NCI-H1092 treated with DMSO at 0.1 percent for 48 hours (cell line): ENCODE measurements around the gene SLC17A3.

ENCODE experiments used
- DNase-seq: peaks from one replicate; lab custom pipeline; 2025; lab: John Stamatoyannopoulos, UW

The SLC17A3 gene

DNA sequence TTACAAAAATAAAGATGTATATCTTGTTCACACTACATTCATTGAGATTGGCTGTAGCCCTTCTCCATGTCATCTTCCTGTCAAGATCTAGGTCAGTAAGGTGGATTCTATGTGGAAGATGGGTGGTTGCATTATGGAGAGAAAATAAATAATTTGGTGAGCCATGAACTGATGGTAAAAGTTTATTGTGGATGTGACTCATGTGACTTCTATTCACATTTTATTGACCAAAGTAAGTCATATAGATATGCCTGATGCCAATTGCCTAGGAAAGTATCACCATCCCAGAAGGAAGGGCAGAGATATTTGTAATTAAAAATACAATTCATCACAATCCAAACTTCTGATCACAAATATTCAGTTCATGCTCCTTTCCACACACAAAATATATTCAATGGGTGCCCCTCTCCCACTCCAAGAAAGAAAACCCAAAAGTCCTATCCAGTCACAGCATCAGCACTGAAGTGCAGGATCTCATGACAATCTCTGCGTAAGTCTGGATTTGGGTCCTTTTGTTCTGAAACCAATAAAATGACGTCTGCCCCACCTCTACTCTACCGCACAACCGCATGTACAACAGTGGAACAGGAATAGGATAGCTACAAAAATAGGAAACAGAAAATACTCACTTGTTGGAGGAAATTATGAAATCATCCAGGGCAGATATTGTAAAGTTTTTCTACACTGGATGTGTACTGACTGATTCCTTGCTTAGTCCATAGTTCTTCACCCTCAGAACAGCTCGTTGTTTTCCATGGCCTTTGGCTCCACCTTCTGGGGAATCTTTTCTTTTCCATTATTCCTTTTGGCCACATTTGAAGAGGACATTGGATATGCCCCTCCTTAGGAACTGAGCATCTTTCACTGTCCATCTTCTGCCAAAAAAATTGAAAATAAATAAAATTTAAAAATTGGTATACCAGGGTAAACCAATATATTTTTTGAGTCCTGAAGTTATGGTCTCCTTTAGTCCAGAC is 16.1 kb upstream of the SLC17A3 start:
- peak; percentile 48 for DNase-seq

DNA sequence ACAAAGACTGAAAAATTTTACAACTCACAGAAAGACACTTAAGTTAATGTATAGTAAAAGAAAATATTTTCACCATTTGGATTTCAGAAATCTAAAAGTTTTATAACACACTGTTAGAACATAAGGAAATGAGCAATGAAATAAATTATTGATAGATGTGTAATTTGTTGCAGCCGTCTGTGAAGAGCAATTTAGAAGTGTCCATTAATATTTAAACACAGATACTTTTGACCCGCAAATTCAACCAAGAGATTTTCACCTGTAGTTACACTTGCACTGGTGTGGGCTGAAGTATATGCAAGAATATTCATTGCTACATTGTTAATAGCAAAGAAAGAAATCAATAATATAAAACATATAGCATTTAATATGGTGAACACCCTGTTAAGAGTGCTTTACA is 14.6 kb upstream of the SLC17A3 start:
- no peak for DNase-seq

- no peak for DNase-seq
Observed at GRCh38 chr6:25886066-25886465, 12.0 kb upstream of the SLC17A3 start.

DNA sequence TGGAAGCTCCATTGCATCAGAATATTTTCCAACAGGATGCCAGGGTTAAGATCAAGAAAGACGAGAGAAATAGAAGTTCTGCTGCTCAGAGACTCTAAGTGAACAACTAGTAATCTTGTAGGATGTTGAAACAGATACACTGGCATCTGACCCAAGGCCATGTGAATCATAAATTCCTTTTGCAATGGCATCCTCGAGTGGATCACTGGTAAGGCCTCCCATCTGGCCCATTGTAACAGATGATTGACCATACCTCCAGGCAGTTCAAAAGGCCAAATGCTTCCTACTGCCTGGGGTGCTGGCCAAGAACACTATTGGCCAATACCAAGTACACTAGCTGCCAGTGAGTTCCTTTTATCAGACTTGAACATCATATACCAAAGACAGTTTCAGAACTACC is 9.9 kb upstream of the SLC17A3 start:
- DNase-seq = no peak

- no peak for DNase-seq
Observed at GRCh38 chr6:25883536-25883935, 9.5 kb upstream of the SLC17A3 start.

DNA sequence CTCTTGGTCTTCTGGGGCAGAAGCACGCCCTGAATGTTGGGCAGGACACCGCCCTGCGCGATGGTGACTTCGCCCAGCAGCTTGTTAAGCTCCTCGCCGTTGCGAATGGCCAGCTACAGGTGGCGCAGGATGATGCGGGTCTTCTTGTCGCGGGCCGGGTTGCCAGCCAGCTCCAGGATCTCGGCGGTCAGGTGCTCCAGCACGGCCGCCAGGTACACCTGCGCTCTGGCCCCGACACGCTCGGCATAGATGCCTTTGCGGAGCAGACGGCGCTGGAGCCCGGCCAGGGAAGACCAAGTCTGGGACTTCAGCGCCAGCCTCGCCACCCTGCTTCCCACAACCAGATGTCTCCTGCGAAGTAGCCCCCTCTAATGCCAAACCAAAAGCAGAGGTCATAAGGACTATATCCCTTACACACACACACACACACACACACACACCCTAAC is 8.0 kb upstream of the SLC17A3 start:
- DNase-seq = no peak

GRCh38 chr6:25880601-25881000 is 6.6 kb upstream of the SLC17A3 start:
- DNase-seq = no peak

DNA sequence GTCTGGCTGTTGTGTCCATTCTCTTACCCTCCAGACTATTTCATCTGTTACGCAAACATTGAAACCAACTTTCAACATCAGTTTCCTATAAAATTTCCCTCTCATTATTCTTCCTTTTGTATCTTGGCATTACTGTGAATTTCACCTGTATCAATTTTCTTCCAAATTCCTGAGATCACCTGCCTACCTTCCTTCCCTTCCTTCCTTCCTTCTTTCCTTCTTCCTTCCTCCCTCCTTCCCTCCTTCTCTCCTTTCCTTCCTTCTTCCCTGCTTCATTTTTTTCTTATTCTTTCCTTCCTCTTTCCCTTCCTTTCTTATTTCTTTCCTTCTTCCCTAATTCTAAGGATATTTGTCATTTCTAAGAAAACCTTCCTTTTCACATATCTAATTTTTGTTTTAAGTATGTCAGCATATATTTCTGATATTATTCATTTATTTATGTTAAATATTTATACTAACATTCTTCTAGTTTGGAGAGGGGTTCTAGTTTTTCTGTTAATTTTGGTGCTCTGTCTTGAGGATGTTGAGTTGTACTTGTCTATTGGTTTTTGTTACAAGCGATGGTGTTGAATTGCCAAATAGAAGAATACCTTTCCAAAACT is 4.8 kb upstream of the SLC17A3 start:
- no peak for DNase-seq

DNA sequence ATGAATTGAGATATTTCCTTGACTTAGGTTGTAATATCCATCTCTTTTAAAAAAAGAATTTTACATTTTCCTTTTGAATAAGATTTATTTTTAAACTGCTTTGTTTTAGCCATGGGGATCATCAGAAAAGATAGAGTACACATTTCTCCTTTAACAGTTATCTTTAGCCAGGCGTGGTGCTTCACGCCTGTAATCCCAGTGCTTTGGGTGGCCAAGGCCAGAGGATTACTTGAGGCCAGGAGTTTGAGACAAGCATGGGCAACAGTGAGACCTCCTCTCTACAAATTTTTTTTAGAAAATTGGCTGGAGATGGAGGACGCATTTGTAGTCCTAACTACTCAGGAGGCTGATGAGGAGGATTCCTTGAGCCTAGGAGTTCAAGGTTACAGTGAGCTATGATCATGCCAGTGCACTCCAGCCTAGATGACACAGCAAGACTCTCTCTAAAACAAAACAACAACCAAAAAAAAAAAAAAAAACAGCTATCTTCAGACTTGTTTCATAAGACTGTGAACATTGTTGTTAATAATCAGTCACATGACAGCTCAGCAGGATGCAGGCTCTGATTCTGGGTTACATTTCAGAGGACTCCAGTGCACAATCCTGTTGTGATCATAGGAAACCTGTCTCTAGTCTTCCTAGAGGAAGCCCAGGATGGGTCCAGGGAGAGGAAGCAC is 2.0 kb upstream of the SLC17A3 start:
- no peak for DNase-seq

DNA sequence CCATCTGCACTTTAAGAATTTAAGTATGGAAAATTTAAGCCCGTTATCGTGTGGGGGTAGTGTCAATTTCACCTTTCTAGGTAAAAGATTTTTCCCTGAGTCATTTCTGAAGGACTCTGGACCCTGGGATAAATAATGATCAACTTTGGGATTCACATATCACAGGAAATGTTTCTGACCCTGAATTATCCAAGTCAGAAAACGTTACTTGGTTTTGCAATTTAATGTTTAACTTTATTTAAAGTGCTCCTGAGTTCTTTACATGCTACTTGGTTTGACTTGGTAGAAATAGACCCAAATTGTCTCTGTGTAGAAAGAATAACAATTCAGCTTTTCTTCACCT is 1.5 kb upstream of the SLC17A3 start:
- no peak for DNase-seq

GRCh38 chr6:25874822-25875562 is 949 bp upstream of the SLC17A3 start:
- DNase-seq = no peak

DNA sequence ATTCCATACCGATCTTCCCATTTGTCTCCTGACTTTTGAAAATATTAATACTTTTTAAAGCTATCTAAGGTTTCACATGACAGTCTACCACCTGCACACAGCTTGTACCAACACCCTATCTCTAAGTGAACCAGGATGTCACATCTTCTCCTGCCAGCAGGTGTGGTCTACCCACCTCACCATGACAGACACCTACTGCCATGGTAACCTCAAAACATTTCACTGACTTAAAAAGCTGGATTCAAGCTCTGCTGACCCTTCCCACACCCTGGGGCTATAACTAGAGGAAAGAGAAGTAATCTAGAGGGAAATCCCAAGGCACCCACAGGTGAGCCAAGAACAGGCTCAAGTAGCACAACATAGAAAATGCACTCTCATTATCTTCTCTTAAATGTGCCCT is 1.2 kb downstream of the SLC17A3 start:
- no peak for DNase-seq

DNA sequence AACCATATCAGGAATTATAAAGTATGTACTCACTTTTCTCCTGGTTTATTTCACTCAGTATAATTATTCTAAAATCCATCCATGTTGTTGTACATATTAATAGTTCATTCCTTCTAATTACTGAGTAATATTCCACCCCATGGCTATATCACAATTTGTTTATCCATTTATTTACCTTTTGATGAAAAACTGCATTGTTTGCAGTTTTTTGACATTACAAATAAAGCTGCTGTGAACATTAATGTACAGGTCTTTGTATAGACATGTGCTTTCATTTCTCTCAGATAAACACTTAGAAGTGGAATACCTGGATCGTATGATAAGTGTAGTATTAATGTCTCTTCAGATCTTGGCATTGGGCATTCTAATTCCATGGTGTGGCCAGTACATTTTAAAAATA is 4.2 kb downstream of the SLC17A3 start:
- DNase-seq = no peak

GRCh38 chr6:25868436-25869183 is 5.4 kb downstream of the SLC17A3 start:
- no peak for DNase-seq

- DNase-seq = no peak
Observed at GRCh38 chr6:25866011-25866410, 8.0 kb downstream of the SLC17A3 start.

- no peak for DNase-seq
Observed at GRCh38 chr6:25863360-25863759, 10.7 kb downstream of the SLC17A3 start.

GRCh38 chr6:25862199-25862598 is 11.8 kb downstream of the SLC17A3 start:
- DNase-seq = no peak

GRCh38 chr6:25852756-25853155 is 21.3 kb downstream of the SLC17A3 start:
- DNase-seq = no peak

GRCh38 chr6:25851961-25852360 is 22.1 kb downstream of the SLC17A3 start:
- no peak for DNase-seq

GRCh38 chr6:25844518-25844917 is 29.5 kb downstream of the SLC17A3 start:
- DNase-seq = no peak

- no peak for DNase-seq
Observed at GRCh38 chr6:25842526-25842925, 31.5 kb downstream of the SLC17A3 start.
